HG03045 (cell line): ENCODE measurements around the gene AP1M2.
"Not testable (repeated sequence)": the region's sequence is repeated elsewhere in the genome, so short reads cannot be mapped to it uniquely, and the experiment has no call there.

Source experiments
- ATAC-seq: cut with Tn5 transposase; IDR thresholded peaks from one replicate; pipeline ENCODE4 v1.9.1; 2021; ENCODE audit warnings: mild to moderate bottlenecking, moderate library complexity; ENCODE audit not compliant: unreplicated experiment

The AP1M2 gene

GRCh38 chr19:10543059-10543419 is 44.1 kb downstream of the AP1M2 start:
- ATAC-seq, result no peak

- ATAC-seq, result not testable (repeated sequence)
Observed at GRCh38 chr19:10539016-10539415, 48.1 kb downstream of the AP1M2 start.

- ATAC-seq, result no peak
Observed at GRCh38 chr19:10538204-10538983, 48.7 kb downstream of the AP1M2 start.

- ATAC-seq, result no peak
Observed at GRCh38 chr19:10537668-10538067, 49.4 kb downstream of the AP1M2 start.

GRCh38 chr19:10535613-10536012 is 51.5 kb downstream of the AP1M2 start:
- ATAC-seq, result no peak

- no peak for ATAC-seq
Observed at GRCh38 chr19:10533646-10534386, 53.3 kb downstream of the AP1M2 start.

GRCh38 chr19:10532457-10532856 is 54.7 kb downstream of the AP1M2 start:
- ATAC-seq, result no peak

GRCh38 chr19:10526887-10527286 is 60.2 kb downstream of the AP1M2 start:
- not testable (repeated sequence) for ATAC-seq

- ATAC-seq, result no peak
Observed at GRCh38 chr19:10525636-10526035, 61.5 kb downstream of the AP1M2 start.

GRCh38 chr19:10523135-10523636 is 63.9 kb downstream of the AP1M2 start:
- no peak for ATAC-seq
